ENCODE results near the gene BZW2.

Gene BZW2

GRCh38 chr7:16691241-16691640 is 45.3 kb downstream of the BZW2 start:
- Histone ChIP-seq H3K4ac (ENCODE audit: low read depth in 1 of 2, low read length in 2 of 2) (no peak overlapping the region), H2BK12ac (ENCODE audit: low read length in 2 of 2) (no peak overlapping the region), H3K23ac (ENCODE audit: low read length in 2 of 2) (no peak overlapping the region), H2BK15ac (ENCODE audit: low read depth, poor library complexity, severe bottlenecking) (no peak overlapping the region), H3K4me2 (ENCODE audit: low read length, poor library complexity, severe bottlenecking) (no peak overlapping the region), H3K27me3 (ENCODE audit: control insufficient read depth in 1 of 2, insufficient read depth in 1 of 2, low read length in 2 of 2) (no peaks in the 10 kb centered on the region), H4K8ac (ENCODE audit: low read length) (no peak overlapping the region), H3K4me3 (ENCODE audit: insufficient read depth in 1 of 2, low read depth in 1 of 2, low read length in 2 of 2) (no peak overlapping the region), H2BK5ac (ENCODE audit: low read depth, low read length, poor library complexity, severe bottlenecking) (no peak overlapping the region), H4K91ac (ENCODE audit: low read length) (no peak overlapping the region), H3K36me3 (ENCODE audit: control insufficient read depth in 1 of 2, insufficient read depth in 2 of 2, low read depth in 1 of 2, low read length in 2 of 2) (peaks cover 3 to 89% of the 10 kb centered on the region in 2 experiments), H3K14ac (ENCODE audit: low read length in 2 of 2) (no peak overlapping the region), H3K9me3 (ENCODE audit: control insufficient read depth, low read length) (no peaks in the 10 kb centered on the region), H3K4me1 (ENCODE audit: control insufficient read depth, insufficient read depth, low read depth, low read length) (no peaks in the 10 kb centered on the region), H2BK120ac (ENCODE audit: low read depth, low read length) (no peak overlapping the region), H2AFZ (ENCODE audit: low read depth, low read length) (no peak overlapping the region), H3K27ac (ENCODE audit: low read length, poor library complexity, severe bottlenecking) (no peak overlapping the region), H3K18ac (ENCODE audit: low read depth in 1 of 2, low read length in 2 of 2) (no peak overlapping the region), H3K9ac (ENCODE audit: low read length) (no peak overlapping the region), H3K79me1 (replicated peaks; ENCODE audit: low read length, poor library complexity, severe bottlenecking) (peaks cover 4% of the 10 kb centered on the region), H2AK5ac (ENCODE audit: low read length, severe bottlenecking) (no peak overlapping the region)
- no peak for DNase-seq
- WGBS: 96% methylated on average over 4 of the region's 4 CpGs

GRCh38 chr7:16693601-16694318 is 47.8 kb downstream of the BZW2 start:
- H2AK5ac ChIP-seq (ENCODE audit: low read length, severe bottlenecking): no peak overlapping the region
- no peak overlapping the region for H3K4me3 ChIP-seq (ENCODE audit: insufficient read depth in 1 of 2, low read depth in 1 of 2, low read length in 2 of 2)
- H3K9me3 ChIP-seq (ENCODE audit: control insufficient read depth, low read length): no peaks in the 10 kb centered on the region
- no peak overlapping the region for H3K4ac ChIP-seq (ENCODE audit: low read depth in 1 of 2, low read length in 2 of 2)
- H3K23ac ChIP-seq (ENCODE audit: low read length in 2 of 2): no peak overlapping the region
- H2AFZ ChIP-seq (ENCODE audit: low read depth, low read length): no peak overlapping the region
- H3K4me2 ChIP-seq (ENCODE audit: low read length, poor library complexity, severe bottlenecking): no peak overlapping the region
- H3K36me3 ChIP-seq (ENCODE audit: control insufficient read depth in 1 of 2, insufficient read depth in 2 of 2, low read depth in 1 of 2, low read length in 2 of 2): peaks cover 13 to 92% of the 10 kb centered on the region in 2 experiments
- H3K14ac ChIP-seq (ENCODE audit: low read length in 2 of 2): no peak overlapping the region
- H2BK12ac ChIP-seq (ENCODE audit: low read length in 2 of 2): no peak overlapping the region
- no peak overlapping the region for H4K91ac ChIP-seq (ENCODE audit: low read length)
- H3K18ac ChIP-seq (ENCODE audit: low read depth in 1 of 2, low read length in 2 of 2): no peak overlapping the region
- peaks cover 8% of the 10 kb centered on the region for H3K79me1 ChIP-seq (replicated peaks; ENCODE audit: low read length, poor library complexity, severe bottlenecking)
- WGBS: 100% methylated on average over 1 of the region's 2 CpGs
- H3K27me3 ChIP-seq (ENCODE audit: control insufficient read depth in 1 of 2, insufficient read depth in 1 of 2, low read length in 2 of 2): no peaks in the 10 kb centered on the region
- H3K27ac ChIP-seq (ENCODE audit: low read length, poor library complexity, severe bottlenecking): no peak overlapping the region
- peaks cover 4% of the 10 kb centered on the region for H3K4me1 ChIP-seq (ENCODE audit: control insufficient read depth, insufficient read depth, low read depth, low read length)
- H2BK15ac ChIP-seq (ENCODE audit: low read depth, poor library complexity, severe bottlenecking): no peak overlapping the region
- no peak for DNase-seq
- H3K9ac ChIP-seq (ENCODE audit: low read length): no peak overlapping the region
- no peak overlapping the region for H2BK120ac ChIP-seq (ENCODE audit: low read depth, low read length)
- H2BK5ac ChIP-seq (ENCODE audit: low read depth, low read length, poor library complexity, severe bottlenecking): no peak overlapping the region
- no peak overlapping the region for H4K8ac ChIP-seq (ENCODE audit: low read length)

DNA sequence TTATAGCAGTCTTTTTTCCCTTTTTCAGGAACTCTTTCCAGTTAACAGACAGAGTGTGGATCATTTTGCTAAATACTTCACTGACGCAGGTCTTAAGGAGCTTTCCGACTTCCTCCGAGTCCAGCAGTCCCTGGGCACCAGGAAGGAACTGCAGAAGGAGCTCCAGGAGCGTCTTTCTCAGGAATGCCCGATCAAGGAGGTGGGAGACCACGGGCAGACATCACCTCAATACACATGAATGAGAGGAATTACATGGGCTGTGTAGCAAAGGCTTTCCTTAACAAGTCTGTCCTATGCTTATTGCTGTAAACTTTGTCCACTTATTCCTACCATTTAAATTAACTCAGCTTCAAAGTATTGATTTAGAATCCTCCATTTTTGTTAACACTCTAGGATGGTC is 48.8 kb downstream of the BZW2 start:
- Histone ChIP-seq H2BK5ac (ENCODE audit: low read depth, low read length, poor library complexity, severe bottlenecking) (no peak overlapping the region), H2AFZ (ENCODE audit: low read depth, low read length) (no peak overlapping the region), H3K23ac (ENCODE audit: low read length in 2 of 2) (no peak overlapping the region), H2AK5ac (ENCODE audit: low read length, severe bottlenecking) (no peak overlapping the region), H3K14ac (ENCODE audit: low read length in 2 of 2) (no peak overlapping the region), H3K4ac (ENCODE audit: low read depth in 1 of 2, low read length in 2 of 2) (no peak overlapping the region), H3K4me3 (ENCODE audit: insufficient read depth in 1 of 2, low read depth in 1 of 2, low read length in 2 of 2) (no peak overlapping the region), H3K9ac (ENCODE audit: low read length) (no peak overlapping the region), H3K79me1 (replicated peaks; ENCODE audit: low read length, poor library complexity, severe bottlenecking) (peaks cover 10% of the 10 kb centered on the region), H4K8ac (ENCODE audit: low read length) (no peak overlapping the region), H3K4me1 (ENCODE audit: control insufficient read depth, insufficient read depth, low read depth, low read length) (peaks cover 4% of the 10 kb centered on the region), H3K18ac (ENCODE audit: low read depth in 1 of 2, low read length in 2 of 2) (no peak overlapping the region), H3K36me3 (ENCODE audit: control insufficient read depth in 1 of 2, insufficient read depth in 2 of 2, low read depth in 1 of 2, low read length in 2 of 2) (peaks cover 16 to 95% of the 10 kb centered on the region in 2 experiments), H2BK12ac (ENCODE audit: low read length in 2 of 2) (no peak overlapping the region), H2BK15ac (ENCODE audit: low read depth, poor library complexity, severe bottlenecking) (no peak overlapping the region), H2BK120ac (ENCODE audit: low read depth, low read length) (no peak overlapping the region), H4K91ac (ENCODE audit: low read length) (no peak overlapping the region), H3K27ac (ENCODE audit: low read length, poor library complexity, severe bottlenecking) (no peak overlapping the region), H3K9me3 (ENCODE audit: control insufficient read depth, low read length) (no peaks in the 10 kb centered on the region), H3K4me2 (ENCODE audit: low read length, poor library complexity, severe bottlenecking) (no peak overlapping the region), H3K27me3 (ENCODE audit: control insufficient read depth in 1 of 2, insufficient read depth in 1 of 2, low read length in 2 of 2) (no peaks in the 10 kb centered on the region)
- WGBS: 90% methylated on average over 6 of the region's 6 CpGs
- no peak for DNase-seq

- DNase-seq: peak; percentile 61
- Histone ChIP-seq H3K23ac (ENCODE audit: low read length in 2 of 2) (no peak overlapping the region), H3K4ac (ENCODE audit: low read depth in 1 of 2, low read length in 2 of 2) (no peak overlapping the region), H4K8ac (ENCODE audit: low read length) (no peak overlapping the region), H2BK12ac (ENCODE audit: low read length in 2 of 2) (no peak overlapping the region), H2AFZ (ENCODE audit: low read depth, low read length) (no peak overlapping the region), H2AK5ac (ENCODE audit: low read length, severe bottlenecking) (no peak overlapping the region), H3K14ac (ENCODE audit: low read length in 2 of 2) (no peak overlapping the region), H3K27ac (ENCODE audit: low read length, poor library complexity, severe bottlenecking) (no peak overlapping the region), H2BK120ac (ENCODE audit: low read depth, low read length) (no peak overlapping the region), H3K9ac (ENCODE audit: low read length) (no peak overlapping the region), H3K79me1 (replicated peaks; ENCODE audit: low read length, poor library complexity, severe bottlenecking) (peaks cover 10% of the 10 kb centered on the region), H3K9me3 (ENCODE audit: control insufficient read depth, low read length) (no peaks in the 10 kb centered on the region), H3K18ac (ENCODE audit: low read depth in 1 of 2, low read length in 2 of 2) (no peak overlapping the region), H3K27me3 (ENCODE audit: control insufficient read depth in 1 of 2, insufficient read depth in 1 of 2, low read length in 2 of 2) (no peaks in the 10 kb centered on the region), H3K36me3 (ENCODE audit: control insufficient read depth in 1 of 2, insufficient read depth in 2 of 2, low read depth in 1 of 2, low read length in 2 of 2) (peaks cover 16 to 95% of the 10 kb centered on the region in 2 experiments), H3K4me2 (ENCODE audit: low read length, poor library complexity, severe bottlenecking) (no peak overlapping the region), H2BK15ac (ENCODE audit: low read depth, poor library complexity, severe bottlenecking) (no peak overlapping the region), H3K4me1 (ENCODE audit: control insufficient read depth, insufficient read depth, low read depth, low read length) (peaks cover 4% of the 10 kb centered on the region), H3K4me3 (ENCODE audit: insufficient read depth in 1 of 2, low read depth in 1 of 2, low read length in 2 of 2) (no peak overlapping the region), H2BK5ac (ENCODE audit: low read depth, low read length, poor library complexity, severe bottlenecking) (no peak overlapping the region), H4K91ac (ENCODE audit: low read length) (no peak overlapping the region)
- WGBS: 100% methylated on average over 1 of the region's 4 CpGs
Measured at GRCh38 chr7:16695621-16696237, 49.7 kb downstream of the BZW2 start.

Measured in mesenchymal stem cell (in vitro differentiated cells and primary cell).